A673 (cell line): ENCODE measurements around the gene MICALL1. TPM values are rescaled to one million over a fixed set of nuclear protein-coding genes. Genes with fewer than 3 reads are reported as not detected.

Experiments
- BruUV-seq: library from RNA; stranded (reverse); fragments of 400-500 nt; replicated peaks from 2 replicates; lab custom pipeline; 2021; lab: Mats Ljungman, UMichigan
- CTCF ChIA-PET: fragments of 300-600 bp; sonication (Branson Sonifier 250); formaldehyde crosslinking; loops from one replicate; lab custom pipeline; 2022; ENCODE audit warnings: antibody characterized with exemption; lab: Charles Lee
- POLR2A ChIA-PET: fragments of 300-600 bp; sonication (Branson Sonifier 250); formaldehyde crosslinking; loops from one replicate; lab custom pipeline; 2022; ENCODE audit warnings: antibody characterized with exemption; ENCODE audit not compliant: low non-redundant PET; lab: Charles Lee
- DNase-seq: peaks from one replicate; pipeline ENCODE4 v3.0.0-alpha.2; 2015; ENCODE audit warnings: low spot score
- H3K27ac ChIP-seq: fragments of 200-600 bp; sonication (generic); 2 replicates; pipeline ENCODE4 v1.5.1; 2016; ENCODE audit warnings: mixed run types, low read depth, mild to moderate bottlenecking, mixed read lengths, antibody characterized with exemption, low read length; ENCODE audit not compliant: poor library complexity, severe bottlenecking
- H3K27me3 ChIP-seq: fragments of 200-600 bp; sonication (generic); replicated peaks from 2 replicates; pipeline ENCODE4 v1.6.1; 2017; ENCODE audit warnings: mixed run types, low read depth, mild to moderate bottlenecking, mixed read lengths, antibody characterized with exemption, low read length; ENCODE audit not compliant: insufficient read depth, poor library complexity
- H3K36me3 ChIP-seq: fragments of 200-600 bp; sonication (generic); 2 replicates; pipeline ENCODE4 v1.6.1; 2016; ENCODE audit warnings: mixed run types, mild to moderate bottlenecking, mixed read lengths, antibody characterized with exemption, low read length; ENCODE audit not compliant: insufficient read depth, poor library complexity, severe bottlenecking
- H3K4me1 ChIP-seq: fragments of 200-600 bp; sonication (generic); 2 replicates; pipeline ENCODE4 v1.6.1; 2017; ENCODE audit warnings: mixed run types, mild to moderate bottlenecking, mixed read lengths, antibody characterized with exemption, low read length; ENCODE audit not compliant: insufficient read depth, poor library complexity, severe bottlenecking
- H3K4me3 ChIP-seq: fragments of 200-600 bp; sonication (generic); 2 replicates; pipeline ENCODE4 v1.5.1; 2016; ENCODE audit warnings: low read depth, mixed run types, mild to moderate bottlenecking, mixed read lengths, low read length; ENCODE audit not compliant: poor library complexity, severe bottlenecking
- H3K9me3 ChIP-seq: fragments of 200-600 bp; sonication (generic); 2 replicates; pipeline ENCODE4 v1.6.1; 2016; ENCODE audit warnings: mixed run types, low read depth, mild to moderate bottlenecking, mixed read lengths, antibody characterized with exemption, low read length; ENCODE audit not compliant: poor library complexity, severe bottlenecking
- CTCF ChIP-seq: fragments of 300-800, 200-600 bp; sonication (generic); conservative IDR thresholded peaks from 2 replicates; pipeline ENCODE4 v1.5.1; 2017; ENCODE audit warnings: low read depth, mild to moderate bottlenecking, antibody characterized with exemption, low read length, moderate library complexity, mixed read lengths
- EZH2 ChIP-seq: fragments of 200-600 bp; sonication (generic); IDR thresholded peaks from 2 replicates; pipeline ENCODE4 v1.6.1; 2017; ENCODE audit warnings: borderline replicate concordance, low read depth, mild to moderate bottlenecking, mixed read lengths, antibody characterized with exemption, low read length; ENCODE audit not compliant: poor library complexity, severe bottlenecking
- intact Hi-C: fragments of 100-400 bp; cut with micrococcal nuclease; formaldehyde crosslinking; loops from one replicate; pipeline ENCODE4 v1.10.0; 2022; ENCODE audit not compliant: unreplicated experiment
- total RNA-seq: library from RNA; stranded (reverse); gene quantifications from 2 replicates; pipeline ENCODE4 v1.2.3, GENCODE V29; 2021

Gene MICALL1
- total RNA-seq, 1 experiment from 2014 or later = 33.0 TPM

- ChIA-PET POLR2A (no interaction called here), CTCF (no interaction called here)
- BruUV-seq = no TSS peak
- no peaks in the 10 kb centered on the region for H3K36me3 ChIP-seq
- no peak overlapping the region for H3K27ac ChIP-seq
- H3K4me1 ChIP-seq = no peaks in the 10 kb centered on the region
- H3K4me3 ChIP-seq = no peak overlapping the region
- no peaks in the 10 kb centered on the region for H3K27me3 ChIP-seq
- no peak for DNase-seq
- H3K9me3 ChIP-seq = no peaks in the 10 kb centered on the region
- TF ChIP-seq CTCF (no peak), EZH2 (no peak)
- intact Hi-C loops = no loop called here
These were observed 76.2 kb downstream of the MICALL1 start for GRCh38 chr22:37982151-37982785.

GRCh38 chr22:37982938-37983859 lies 77.1 kb downstream of the MICALL1 start:
- Histone ChIP-seq H3K27me3 (no peaks in the 10 kb centered on the region), H3K27ac (no peak overlapping the region), H3K36me3 (no peaks in the 10 kb centered on the region), H3K9me3 (no peaks in the 10 kb centered on the region), H3K4me1 (no peaks in the 10 kb centered on the region), H3K4me3 (no peak overlapping the region)
- peak; percentile 37 for TF ChIP-seq CTCF
- no peak for TF ChIP-seq EZH2
- ChIA-PET POLR2A (no interaction called here), CTCF (no interaction called here)
- no peak for DNase-seq
- intact Hi-C loops = no loop called here
- no TSS peak for BruUV-seq

- intact Hi-C loops = no loop called here
- H3K27me3 ChIP-seq = no peaks in the 10 kb centered on the region
- no peaks in the 10 kb centered on the region for H3K4me1 ChIP-seq
- no peak within 1 kb of the TSS for H3K27ac ChIP-seq
- H3K4me3 ChIP-seq = no peak within 1 kb of the TSS
- TF ChIP-seq EZH2 (no peak), CTCF (no peak)
- BruUV-seq = no TSS peak
- H3K9me3 ChIP-seq = no peaks in the 10 kb centered on the region
- no peaks in the 10 kb centered on the region for H3K36me3 ChIP-seq
- POLR2A ChIA-PET = no interaction called here
- DNase-seq = no peak
- CTCF ChIA-PET = no interaction called here
These were observed 78.0 kb downstream of the MICALL1 start, which contains the start of gene SOX10 for GRCh38 chr22:37983860-37984791. SOX10 (minus strand) TSS chr22:37984555; CDS start chr22:37983784, 771 bp downstream.
